GM12878 (cell line): Measurements from ENCODE around the gene TRABD2B. TPM values are rescaled to one million over a fixed set of nuclear protein-coding genes. Genes with fewer than 3 reads are reported as not detected.

Experiments
- ATAC-seq: fragments of 200-7000 bp; cut with Tn5 transposase; 3 replicates; pipeline ENCODE4 v1.9.1; 2020; ENCODE audit warnings: mild to moderate bottlenecking, moderate library complexity
- BruUV-seq: library from RNA; stranded (reverse); fragments of 400-500 nt; replicated peaks from 2 replicates; lab custom pipeline; 2021; lab: Mats Ljungman, UMichigan
- CTCF ChIA-PET: fragments of 300-600 bp; sonication (Branson Sonifier 250); formaldehyde crosslinking; extraction: SDS; loops from one replicate; lab custom pipeline; 2021; ENCODE audit warnings: inconsistent platforms; lab: Yijun Ruan, JAX
- POLR2A ChIA-PET: fragments of 350-600 bp; formaldehyde crosslinking; extraction: SDS; loops from one replicate; lab custom pipeline; 2021; ENCODE audit warnings: inconsistent platforms; lab: Charles Lee
- RAD21 ChIA-PET: fragments of 300-600 bp; sonication (Branson Sonifier 250); formaldehyde crosslinking; loops from one replicate; lab custom pipeline; 2023; ENCODE audit warnings: antibody characterized with exemption; ENCODE audit not compliant: unreplicated experiment; lab: Charles Lee
- SMC1A ChIA-PET: fragments of 300-600 bp; sonication (Branson Sonifier 250); formaldehyde crosslinking; loops from one replicate; lab custom pipeline; 2023; ENCODE audit not compliant: unreplicated experiment, uncharacterized antibody; lab: Charles Lee
- DNase-seq: peaks from one replicate; pipeline ENCODE4 v3.0.0-alpha.2; 2011; ENCODE audit warnings: low read depth, low spot score
- FAIRE-seq: peaks from 3 replicates; lab custom pipeline; 2011; peaks lifted over from hg19 to GRCh38; lab: Jason Lieb, UNC
- H2AFZ ChIP-seq: 2 replicates; pipeline ENCODE4 v1.6.0; 2011; ENCODE audit warnings: low read depth, low read length, control low read depth; ENCODE audit not compliant: control insufficient read depth
- H3K27ac ChIP-seq: 2 replicates; pipeline ENCODE4 v1.5.1; 2011; ENCODE audit warnings: control low read depth; ENCODE audit not compliant: control insufficient read depth, insufficient read depth
- H3K27me3 ChIP-seq, 2 experiments: replicated peaks in 1 of 2; 2 replicates each; pipeline versions ENCODE4 v1.6.0 to v1.6.1; 2011; ENCODE audit warnings: low read length in 1 of 2; ENCODE audit not compliant: control insufficient read depth in 2 of 2, insufficient read depth in 2 of 2
- H3K36me3 ChIP-seq, 2 experiments: 2 replicates each; pipeline ENCODE4 v1.5.1; 2011; ENCODE audit warnings: low read length in 1 of 2; ENCODE audit not compliant: control insufficient read depth in 2 of 2, insufficient read depth in 2 of 2
- H3K4me1 ChIP-seq: 2 replicates; pipeline ENCODE4 v1.6.1; 2011; ENCODE audit warnings: mild to moderate bottlenecking, low read length, moderate library complexity, mixed read lengths; ENCODE audit not compliant: control insufficient read depth, insufficient read depth
- H3K4me2 ChIP-seq: 2 replicates; pipeline ENCODE4 v1.6.0; 2011; ENCODE audit warnings: control low read depth; ENCODE audit not compliant: control insufficient read depth, insufficient read depth
- H3K4me3 ChIP-seq: fragments of 200-600 bp; sonication (generic); 2 replicates; pipeline ENCODE4 v1.5.1; 2016
- H3K79me2 ChIP-seq: 2 replicates; pipeline ENCODE4 v1.6.0; 2011; ENCODE audit warnings: low read length; ENCODE audit not compliant: control insufficient read depth, insufficient read depth
- H3K9ac ChIP-seq: 2 replicates; pipeline ENCODE4 v1.8.0; 2011; ENCODE audit warnings: low read length, control low read depth, mixed read lengths; ENCODE audit not compliant: control insufficient read depth, insufficient read depth
- H3K9me3 ChIP-seq: replicated peaks from 3 replicates; pipeline ENCODE4 v1.5.1; 2011; ENCODE audit warnings: mild to moderate bottlenecking, low read length; ENCODE audit not compliant: control insufficient read depth, insufficient read depth
- H4K20me1 ChIP-seq: 2 replicates; pipeline ENCODE4 v1.6.0; 2011; ENCODE audit not compliant: control insufficient read depth, insufficient read depth
- ATF2 ChIP-seq: IDR thresholded peaks from 2 replicates; pipeline ENCODE4 v1.6.1; 2012; ENCODE audit warnings: low read length, inconsistent platforms
- BMI1 ChIP-seq: fragments of 450-650 bp; IDR thresholded peaks from 2 replicates; pipeline ENCODE4 v1.6.1; 2016; ENCODE audit warnings: mild to moderate bottlenecking, moderate library complexity, borderline replicate concordance
- CEBPZ ChIP-seq: fragments of 150-350 bp; IDR thresholded peaks from 2 replicates; pipeline ENCODE4 v1.6.1; 2016; ENCODE audit warnings: low read depth, low read length
- HDAC6 ChIP-seq: fragments of 200-600 bp; sonication (generic); IDR thresholded peaks from one replicate; pipeline ENCODE4 v1.8.0; 2017; ENCODE audit warnings: antibody characterized with exemption; ENCODE audit not compliant: unreplicated experiment
- MEF2A ChIP-seq: IDR thresholded peaks from 2 replicates; pipeline ENCODE4 v1.6.1; 2011; ENCODE audit warnings: low read depth, mild to moderate bottlenecking, low read length, moderate library complexity; ENCODE audit not compliant: insufficient read depth
- NR2C1 ChIP-seq: fragments of 450-650 bp; IDR thresholded peaks from 2 replicates; pipeline ENCODE4 v1.6.1; 2017; ENCODE audit warnings: antibody characterized with exemption, mild to moderate bottlenecking, moderate library complexity
- PRDM15 ChIP-seq: fragments of 450-650 bp; formaldehyde crosslinking; IDR thresholded peaks from 2 replicates; pipeline ENCODE4 v1.4.0; 2020; ENCODE audit warnings: mild to moderate bottlenecking, moderate library complexity
- SIX5 ChIP-seq: IDR thresholded peaks from 2 replicates; pipeline ENCODE4 v1.6.1; 2011; ENCODE audit warnings: mild to moderate bottlenecking, low read depth, low read length, moderate library complexity; ENCODE audit not compliant: severe bottlenecking
- TCF7 ChIP-seq: IDR thresholded peaks from 2 replicates; pipeline ENCODE4 v1.6.1; 2014; ENCODE audit warnings: antibody characterized with exemption, borderline replicate concordance
- USF2 ChIP-seq: IDR thresholded peaks from 2 replicates; pipeline ENCODE4 v1.6.1; 2011; ENCODE audit warnings: low read depth, low read length, improper control_type of control experiment, borderline replicate concordance
- ZNF622 ChIP-seq: fragments of 450-650 bp; IDR thresholded peaks from 2 replicates; pipeline ENCODE4 v1.6.1; 2017; ENCODE audit warnings: mild to moderate bottlenecking, inconsistent platforms
- WGBS: methylation state at CpG from one replicate; pipeline ENCODE4 v1.1.6; 2016; ENCODE audit warnings: low lambda C conversion rate; ENCODE audit not compliant: insufficient replicate concordance, insufficient coverage; ENCODE audit errors: missing lambda C conversion rate; 5-methylcytosine and 5-hydroxymethylcytosine counted together
- in situ Hi-C: fragments of 300-500 bp; cut with MboI; formaldehyde crosslinking; loops from 9 replicates; pipeline ENCODE4 v1.14.3; 2018; ENCODE audit warnings: mixed read lengths
- intact Hi-C: fragments of 100-400 bp; cut with micrococcal nuclease; formaldehyde crosslinking; loops from one replicate; pipeline ENCODE4 v1.14.2; 2022; ENCODE audit not compliant: unreplicated experiment
- polyA plus RNA-seq, 11 experiments: library from polyadenylated mRNA; depleted of rRNA in 4 of 11; unstranded in 6 of 11; stranded (reverse) in 5 of 11; fragments of >200 nt; fragmentation: Nextera tagmentation in 4 of 11; fragmentation: Illumina TruSeq in 1 of 11; extraction: Ambion mirVana in 4 of 11; extraction: Trizol in 1 of 11; gene quantifications; 1 replicate in 1 of 11; 2 replicates in 10 of 11; pipeline versions ENCODE4 v1.2.1 to v1.2.3, GENCODE V29; 2011 to 2016; ENCODE audit warnings: inconsistent platforms in 2 of 11, missing spikeins in 2 of 11, low read depth in 1 of 11
- total RNA-seq, 4 experiments: library from RNA; depleted of rRNA in 3 of 4; stranded (reverse); fragments of >200 nt in 3 of 4; fragmentation: Illumina TruSeq in 1 of 4; extraction: Trizol in 1 of 4; gene quantifications; 2 replicates each; pipeline versions ENCODE4 v1.2.1 to v1.2.3, GENCODE V29; 2013 to 2021

TRABD2B gene
- total and polyA plus RNA-seq, 10 of the 15 experiments (the other 5 are each of a cell fraction or from before 2014, with no cell fraction given), result not detected

- no peak overlapping the region for H2AFZ ChIP-seq
- no peak for ATAC-seq
- BruUV-seq, result no TSS peak
- ChIA-PET CTCF (no interaction called here), SMC1A (no interaction called here), RAD21 (no interaction called here), POLR2A (no interaction called here)
- no peak overlapping the region for H3K4me3 ChIP-seq
- TF ChIP-seq MEF2A (no peak), PRDM15 (CRISPR knock-in tag) (no peak), NR2C1 (no peak), USF2 (no peak), ZNF622 (no peak), SIX5 (no peak), TCF7 (no peak), ATF2 (no peak), CEBPZ (no peak), HDAC6 (no peak), BMI1 (no peak)
- H3K4me1 ChIP-seq, result no peaks in the 10 kb centered on the region
- FAIRE-seq, result no peak
- 33% methylated on average over 6 of the region's 6 CpGs for WGBS
- H3K36me3 ChIP-seq, result no peaks in the 10 kb centered on the region
- no peaks in the 10 kb centered on the region for H3K9me3 ChIP-seq
- H3K27ac ChIP-seq, result no peak overlapping the region
- intact Hi-C loops (no loop called here), in situ Hi-C loops (no loop called here)
- no peaks in the 10 kb centered on the region; the same call in 1 of the 2 replicates for H4K20me1 ChIP-seq
- H3K4me2 ChIP-seq, result no peak overlapping the region
- no peak overlapping the region for H3K9ac ChIP-seq
- no peaks in the 10 kb centered on the region for H3K79me2 ChIP-seq
- H3K27me3 ChIP-seq, result no peaks in the 10 kb centered on the region
- DNase-seq, result no peak
Measured at GRCh38 chr1:47865881-47866535, 131.2 kb downstream of the TRABD2B start.
